Measurements from ENCODE around the gene LRRC8A. TPM values are rescaled to one million over a fixed set of nuclear protein-coding genes. Genes with fewer than 3 reads are reported as not detected.

LRRC8A gene
- total RNA-seq, 2 experiments from 2014 or later: 25.6 to 26.7 TPM

DNA sequence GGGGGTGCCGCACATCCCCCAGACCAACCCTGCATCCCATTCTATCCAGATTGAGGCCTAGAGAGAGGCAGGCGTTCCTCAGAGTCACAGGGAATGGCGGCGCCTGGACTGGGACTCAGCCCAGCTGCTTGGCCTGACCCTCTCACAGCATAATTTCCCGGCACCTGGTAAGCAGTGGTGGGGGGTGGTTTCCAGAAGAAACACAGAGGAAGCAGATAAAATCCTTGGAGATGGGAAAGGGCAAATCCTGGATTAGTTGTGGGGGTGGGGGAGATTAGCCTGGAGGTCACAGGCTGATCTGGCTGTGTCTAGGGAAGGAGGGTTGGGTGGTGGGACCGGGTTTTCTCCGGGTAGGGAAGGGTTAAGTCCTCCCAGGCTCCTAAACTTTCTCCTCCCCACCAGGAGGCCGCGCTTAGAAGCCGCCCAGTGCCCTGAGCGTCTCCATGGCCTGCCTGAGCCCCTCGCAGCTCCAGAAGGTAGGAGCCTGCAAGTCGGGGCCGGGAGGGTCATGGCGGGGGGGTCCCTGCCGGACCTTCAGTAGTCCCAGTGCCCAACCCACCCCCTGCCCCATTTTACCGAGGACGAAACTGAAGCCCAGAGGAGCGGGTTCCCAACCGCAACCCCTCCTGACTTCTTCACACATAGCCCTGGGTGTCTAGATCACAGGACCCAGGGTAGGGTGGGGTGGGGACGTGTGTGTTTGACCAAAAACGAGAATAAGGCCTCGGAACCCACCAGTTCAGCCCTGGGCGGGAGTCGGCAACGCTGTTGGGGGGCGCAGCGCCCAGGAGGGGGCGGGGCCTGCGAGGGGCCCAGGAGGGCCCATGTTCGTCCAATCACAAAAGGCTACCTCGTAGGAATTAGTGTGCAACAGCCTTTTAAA, 40.2 kb downstream of the LRRC8A start:
- no peak overlapping the region for H3K27ac Mint-ChIP-seq

DNA sequence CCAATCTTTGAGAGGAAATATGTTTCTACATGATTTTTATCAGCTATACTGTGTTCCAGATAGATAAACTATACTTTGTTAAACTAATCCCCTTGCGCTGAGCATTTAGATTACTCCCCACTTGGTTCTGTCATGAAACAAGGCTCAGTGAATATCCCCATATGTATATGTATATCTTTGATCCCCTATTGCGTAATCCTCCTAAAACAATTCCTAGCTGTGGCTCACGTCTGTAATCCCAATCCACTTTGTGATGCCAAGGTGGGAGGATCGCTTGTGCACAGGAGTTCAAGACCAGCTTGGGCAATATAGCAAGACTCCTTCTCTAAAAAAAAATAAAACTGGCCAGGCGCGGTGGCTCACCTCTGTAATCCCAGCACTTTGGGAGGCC, 41.6 kb downstream of the LRRC8A start:
- Mint-ChIP-seq H3K4me3 (no peak overlapping the region), H3K9me3 (ENCODE audit: low read depth) (no peaks in the 10 kb centered on the region), H3K4me1 (peaks cover 13% of the 10 kb centered on the region), H3K27ac (no peak overlapping the region), H3K36me3 (no peaks in the 10 kb centered on the region), H3K27me3 (no peaks in the 10 kb centered on the region)
- CTCF ChIA-PET: interaction anchor here (1.4 to 8.4 kb wide), 2 partner anchors 21 to 60 kb away, joined by 5 to 162 read pairs; no protein-coding TSS in a partner anchor
- DNase-seq (no peak), ATAC-seq (no peak)

More for the DNA sequence above, 40.2 kb downstream of the LRRC8A start:
- ATAC-seq (peak; percentile 35), DNase-seq (no peak)
- Mint-ChIP-seq H3K36me3 (peaks cover 4% of the 10 kb centered on the region), H3K9me3 (ENCODE audit: low read depth) (no peaks in the 10 kb centered on the region), H3K27me3 (no peaks in the 10 kb centered on the region), H3K4me1 (peaks cover 8% of the 10 kb centered on the region), H3K4me3 (no peak overlapping the region)
- CTCF ChIA-PET: interaction anchor here (1.4 to 2.8 kb wide), 2 partner anchors 20 to 59 kb away, joined by 5 to 10 read pairs; no protein-coding TSS in a partner anchor

DNA sequence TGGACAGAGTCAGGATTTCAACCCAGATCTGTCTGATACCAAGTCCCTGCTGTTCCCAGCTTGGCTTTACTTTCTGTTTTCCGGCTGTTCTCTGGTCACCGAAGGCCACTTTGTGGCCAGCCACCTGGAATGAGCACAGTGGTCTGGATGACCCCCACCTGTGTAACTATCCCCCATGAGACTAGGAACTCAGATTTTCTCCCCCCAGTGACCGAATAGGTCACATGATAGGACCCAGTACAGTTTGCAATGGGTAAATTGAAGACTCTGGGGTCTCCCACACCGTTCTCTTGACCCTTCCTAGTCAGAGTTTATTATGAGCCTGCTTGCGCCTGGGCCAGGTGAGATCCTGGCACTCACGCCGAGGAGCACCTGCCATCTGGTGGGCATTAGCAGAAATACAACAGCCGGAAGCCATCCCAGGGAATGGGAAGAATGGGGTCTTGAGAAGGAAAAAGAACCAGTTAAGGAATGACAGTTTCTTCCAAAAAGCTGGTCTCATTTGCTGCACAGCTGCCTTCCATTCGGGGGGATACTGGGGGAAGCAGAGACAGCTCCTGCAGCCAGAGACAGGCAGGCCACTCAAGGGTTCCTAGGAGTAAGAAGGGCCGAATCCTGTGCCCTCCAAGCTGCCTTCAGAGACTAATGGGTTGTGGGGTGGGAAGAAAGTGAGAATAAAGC, 45.9 kb downstream of the LRRC8A start:
- CTCF ChIA-PET: interaction anchor here (0.9 to 8.4 kb wide), 32 partner anchors 8 to 728 kb away, joined by 3 to 162 read pairs (median 4); partner anchors contain the start of genes ENDOG, KYAT1, LRRC8A and SPOUT1
- Mint-ChIP-seq H3K4me1 (peaks cover 12% of the 10 kb centered on the region), H3K27ac (no peak overlapping the region), H3K36me3 (no peaks in the 10 kb centered on the region), H3K4me3 (no peak overlapping the region), H3K9me3 (ENCODE audit: low read depth) (no peaks in the 10 kb centered on the region), H3K27me3 (no peaks in the 10 kb centered on the region)
- peak; percentile 77 for ATAC-seq
- DNase-seq: peak; percentile 61

DNA sequence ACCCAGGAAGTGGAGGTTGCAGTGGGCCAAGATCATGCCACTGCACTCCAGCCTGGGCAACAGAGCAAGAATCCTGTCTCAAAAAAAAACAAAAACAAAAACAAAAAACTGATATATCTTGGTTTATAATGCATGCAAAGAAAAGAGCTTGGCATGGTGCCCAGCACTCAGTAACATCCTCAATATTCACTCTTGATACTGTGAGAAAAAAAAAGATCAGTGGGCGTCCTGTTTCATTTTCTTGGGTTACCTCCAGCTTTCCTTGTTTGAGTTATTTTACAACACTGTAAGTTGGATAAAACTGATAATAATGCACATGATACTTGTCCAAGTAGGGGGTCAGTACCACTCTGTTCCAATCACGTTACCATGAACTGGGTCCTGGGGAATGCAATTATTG, 46.7 kb downstream of the LRRC8A start:
- Mint-ChIP-seq H3K27me3 (no peaks in the 10 kb centered on the region), H3K9me3 (ENCODE audit: low read depth) (no peaks in the 10 kb centered on the region), H3K27ac (no peak overlapping the region), H3K4me1 (peaks cover 12% of the 10 kb centered on the region), H3K36me3 (no peaks in the 10 kb centered on the region), H3K4me3 (no peak overlapping the region)
- no peak for ATAC-seq
- CTCF ChIA-PET: interaction anchor here (0.8 to 8.4 kb wide), 30 partner anchors 7 to 729 kb away, joined by 3 to 162 read pairs (median 5); partner anchors contain the start of genes ENDOG, KYAT1, LRRC8A and SPOUT1
- no peak for DNase-seq

DNA sequence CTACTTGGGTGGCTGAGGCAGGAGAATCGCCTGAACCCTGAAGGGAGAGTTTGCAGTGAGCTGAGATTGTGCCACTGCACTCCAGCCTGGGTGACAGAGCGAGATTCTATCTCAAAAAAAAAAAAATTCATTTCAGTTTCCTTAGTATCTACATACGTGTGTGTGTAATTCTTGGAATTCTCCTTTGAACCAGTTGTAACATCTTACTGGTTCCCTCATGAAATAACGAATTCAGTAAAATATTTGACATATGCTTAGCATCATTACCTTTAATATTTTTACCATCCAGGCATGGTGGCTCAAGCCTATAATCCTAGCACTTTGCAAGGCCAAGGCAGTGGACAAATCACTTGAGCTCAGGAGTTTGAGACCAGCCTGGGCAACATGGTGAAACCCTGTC, 47.6 kb downstream of the LRRC8A start:
- ATAC-seq: no peak
- Mint-ChIP-seq H3K9me3 (ENCODE audit: low read depth) (no peaks in the 10 kb centered on the region), H3K36me3 (no peaks in the 10 kb centered on the region), H3K27ac (no peak overlapping the region), H3K4me3 (no peak overlapping the region), H3K27me3 (no peaks in the 10 kb centered on the region), H3K4me1 (peaks cover 12% of the 10 kb centered on the region)
- no peak for DNase-seq
- CTCF ChIA-PET: interaction anchor here (1.3 to 8.4 kb wide), 8 partner anchors 8 to 112 kb away, joined by 3 to 162 read pairs (median 15); partner anchors contain the start of genes ENDOG, KYAT1, LRRC8A and PHYHD1

DNA sequence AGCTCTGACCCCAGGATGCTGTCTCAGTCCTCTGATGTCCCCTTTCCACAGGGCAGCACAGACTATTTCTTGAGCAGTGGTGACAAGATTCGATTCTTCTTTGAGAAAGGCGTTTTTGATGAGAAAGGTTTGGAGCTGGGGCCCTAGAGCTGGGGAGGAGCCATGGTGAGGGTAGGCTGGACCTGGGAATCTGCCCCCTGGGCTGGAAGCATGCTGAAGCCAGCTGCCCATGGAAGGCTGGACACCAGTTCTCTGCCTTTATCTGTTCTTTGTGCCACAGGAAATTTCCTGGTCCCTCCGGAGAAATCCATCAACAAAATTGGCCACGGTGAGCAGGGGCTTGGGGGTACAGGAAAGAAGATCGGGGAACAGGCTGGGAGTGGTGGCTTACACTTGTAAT, 51.8 kb downstream of the LRRC8A start:
- Mint-ChIP-seq H3K36me3 (no peaks in the 10 kb centered on the region), H3K27me3 (no peaks in the 10 kb centered on the region), H3K4me3 (no peak overlapping the region), H3K27ac (no peak overlapping the region), H3K9me3 (ENCODE audit: low read depth) (no peaks in the 10 kb centered on the region), H3K4me1 (peaks cover 3% of the 10 kb centered on the region)
- CTCF ChIA-PET: no interaction called here
- ATAC-seq (no peak), DNase-seq (no peak)

DNA sequence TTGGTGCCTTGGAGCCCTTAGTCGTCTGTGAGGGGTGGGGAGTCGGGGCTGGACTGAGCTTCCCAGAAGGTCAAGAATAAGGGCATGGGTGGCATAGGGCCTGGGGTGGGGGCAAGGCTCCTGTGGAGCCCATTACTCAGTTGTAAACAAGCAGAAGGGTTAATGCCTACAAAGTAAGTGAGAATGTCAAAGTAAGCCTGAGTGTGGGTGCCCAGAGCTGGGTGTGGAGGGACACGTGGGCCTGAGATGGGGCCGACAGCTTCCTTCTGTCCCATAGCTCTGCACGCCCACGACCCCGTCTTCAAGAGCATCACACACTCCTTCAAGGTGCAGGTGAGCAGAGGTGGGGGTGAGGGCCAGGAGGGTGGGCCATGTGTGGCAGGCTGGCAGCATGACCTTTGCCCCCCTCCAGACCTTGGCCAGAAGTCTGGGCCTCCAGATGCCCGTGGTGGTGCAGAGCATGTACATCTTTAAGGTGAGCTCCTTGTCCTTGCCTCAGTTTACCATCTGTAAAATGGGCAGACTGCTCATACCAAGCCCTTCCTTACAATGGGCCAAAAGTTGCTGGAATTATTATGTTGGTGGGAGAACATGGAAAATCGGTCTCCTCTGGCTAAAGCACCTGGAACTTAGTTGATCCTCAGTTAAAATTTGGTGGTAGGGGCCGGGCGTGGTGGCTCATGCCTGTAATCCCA, 54.4 kb downstream of the LRRC8A start:
- ATAC-seq (no peak), DNase-seq (no peak)
- H3K36me3 Mint-ChIP-seq: no peaks in the 10 kb centered on the region
- no peaks in the 10 kb centered on the region for H3K4me1 Mint-ChIP-seq
- no peak overlapping the region for H3K4me3 Mint-ChIP-seq
- H3K27me3 Mint-ChIP-seq: no peaks in the 10 kb centered on the region
- CTCF ChIA-PET: interaction anchor here (0.6 to 3.1 kb wide), 6 partner anchors 8 to 353 kb away, joined by 3 to 18 read pairs (median 3); no protein-coding TSS in a partner anchor
- no peaks in the 10 kb centered on the region for H3K9me3 Mint-ChIP-seq (ENCODE audit: low read depth)
- H3K27ac Mint-ChIP-seq: no peak overlapping the region

DNA sequence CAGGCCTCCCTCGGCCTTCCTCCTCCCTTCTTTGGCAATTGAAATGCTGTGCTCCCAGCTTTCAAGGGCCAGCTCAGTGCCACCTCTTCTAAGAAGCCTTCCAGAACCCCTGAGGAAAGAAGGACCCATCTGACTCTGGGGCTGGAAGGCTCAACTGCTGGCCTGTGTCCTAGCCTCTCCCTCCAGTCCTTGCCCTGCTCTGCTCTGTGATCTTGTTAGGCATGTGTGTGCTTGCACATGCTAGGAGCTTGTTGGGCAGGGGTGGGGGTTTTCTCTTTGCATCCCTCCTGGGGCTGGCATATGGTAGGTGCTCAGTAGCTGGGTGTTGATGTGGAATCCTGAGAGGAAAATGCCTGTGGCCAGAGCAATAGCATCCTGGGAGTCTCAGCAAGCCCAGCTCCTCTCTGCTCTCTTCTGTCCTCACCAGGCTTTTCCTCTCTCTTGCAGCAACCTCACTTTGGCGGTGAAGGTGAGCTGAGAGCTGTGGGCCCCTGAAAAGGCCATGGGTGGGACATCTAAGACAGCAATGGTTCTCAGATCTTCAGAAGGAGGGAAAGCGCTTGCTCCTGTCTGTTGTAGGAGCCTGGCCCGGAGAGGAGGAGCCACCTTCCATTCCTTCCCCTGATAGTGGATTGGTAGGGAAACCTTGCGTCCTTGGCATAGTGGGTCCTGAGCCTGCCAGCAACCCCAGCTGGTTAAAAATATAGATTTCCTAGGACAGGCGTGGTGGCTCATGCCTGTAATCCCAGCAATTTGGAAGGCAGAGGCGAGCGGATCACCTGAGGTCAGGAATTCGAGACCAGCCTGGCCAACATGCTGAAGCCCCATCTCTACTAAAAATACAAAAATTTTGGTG, 55.6 kb downstream of the LRRC8A start:
- Mint-ChIP-seq H3K4me1 (no peaks in the 10 kb centered on the region), H3K36me3 (no peaks in the 10 kb centered on the region), H3K9me3 (ENCODE audit: low read depth) (no peaks in the 10 kb centered on the region), H3K27ac (no peak overlapping the region), H3K27me3 (no peaks in the 10 kb centered on the region), H3K4me3 (no peak overlapping the region)
- no peak for ATAC-seq
- DNase-seq: no peak
- CTCF ChIA-PET: interaction anchor here (0.6 to 3.1 kb wide), 3 partner anchors 9 to 355 kb away, joined by 3 to 18 read pairs (median 3); no protein-coding TSS in a partner anchor

DNA sequence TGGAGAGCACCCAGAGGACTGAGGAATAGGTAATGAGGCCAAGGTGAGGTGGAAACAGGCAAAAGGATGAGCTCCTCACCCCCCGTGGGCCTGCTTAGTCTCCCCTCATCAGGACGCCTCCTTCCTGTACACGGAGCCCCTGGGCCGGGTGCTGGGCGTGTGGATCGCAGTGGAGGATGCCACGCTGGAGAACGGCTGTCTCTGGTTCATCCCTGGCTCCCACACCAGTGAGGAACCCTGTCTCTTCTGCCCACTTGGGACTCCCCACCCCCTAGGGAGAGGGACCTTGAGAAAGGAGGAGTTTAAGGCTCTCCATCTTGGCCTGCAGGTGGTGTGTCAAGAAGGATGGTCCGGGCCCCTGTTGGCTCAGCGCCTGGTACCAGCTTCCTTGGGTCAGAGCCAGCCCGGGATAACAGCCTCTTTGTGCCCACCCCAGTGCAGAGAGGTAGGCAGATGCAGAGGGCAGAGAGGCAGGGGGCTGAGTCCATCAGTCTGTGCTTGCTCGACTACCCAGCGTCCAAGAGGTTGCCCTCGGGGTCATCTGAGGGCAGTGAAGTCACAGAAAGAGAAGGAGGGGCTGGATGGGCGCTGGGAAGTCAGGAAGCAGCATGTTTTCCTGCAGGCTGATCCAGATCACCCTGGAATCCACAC, 58.5 kb downstream of the LRRC8A start:
- peaks cover under 1% of the 10 kb centered on the region for H3K4me1 Mint-ChIP-seq
- H3K36me3 Mint-ChIP-seq: no peaks in the 10 kb centered on the region
- ATAC-seq (no peak), DNase-seq (no peak)
- no peak overlapping the region for H3K27ac Mint-ChIP-seq
- no peak overlapping the region for H3K4me3 Mint-ChIP-seq
- H3K27me3 Mint-ChIP-seq: no peaks in the 10 kb centered on the region
- H3K9me3 Mint-ChIP-seq (ENCODE audit: low read depth): no peaks in the 10 kb centered on the region
- CTCF ChIA-PET: no interaction called here

DNA sequence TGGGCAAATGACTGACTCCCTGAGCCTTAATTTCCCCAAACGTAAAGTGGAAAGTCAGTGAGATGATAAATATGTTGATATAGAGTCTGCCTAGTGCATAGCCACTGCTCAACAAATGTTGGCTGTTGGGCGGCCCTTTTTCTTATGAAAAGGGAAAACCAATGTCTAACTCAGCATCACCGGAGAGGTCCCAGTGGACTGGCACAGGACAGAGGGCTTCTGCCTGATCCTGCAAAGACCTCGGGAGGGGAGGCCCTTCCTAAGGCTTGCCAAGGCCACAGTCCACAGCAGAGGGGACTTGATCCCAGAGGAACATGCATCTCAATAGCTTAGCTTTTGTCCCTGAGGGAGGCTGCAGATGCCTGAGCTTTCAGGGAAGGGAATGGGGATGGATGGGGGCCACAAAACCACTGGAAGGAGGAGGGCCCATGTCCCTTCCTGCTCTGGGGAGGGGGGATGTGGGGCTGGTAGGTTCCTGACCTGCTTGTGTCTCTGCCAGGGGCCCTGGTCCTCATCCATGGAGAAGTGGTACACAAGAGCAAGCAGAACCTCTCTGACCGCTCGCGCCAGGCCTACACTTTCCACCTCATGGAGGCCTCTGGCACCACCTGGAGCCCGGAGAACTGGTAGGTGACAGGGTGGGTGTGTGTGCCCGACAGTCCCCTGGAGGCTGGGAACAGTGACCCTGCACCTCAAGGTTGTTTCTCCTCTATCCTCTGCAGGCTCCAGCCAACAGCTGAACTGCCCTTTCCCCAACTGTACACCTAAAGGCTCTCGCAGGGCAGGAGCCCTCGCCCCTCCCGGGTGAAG, 59.2 kb downstream of the LRRC8A start:
- Mint-ChIP-seq H3K9me3 (ENCODE audit: low read depth) (no peaks in the 10 kb centered on the region), H3K4me3 (no peak overlapping the region), H3K27me3 (no peaks in the 10 kb centered on the region), H3K36me3 (no peaks in the 10 kb centered on the region), H3K27ac (no peak overlapping the region), H3K4me1 (peaks cover 8% of the 10 kb centered on the region)
- CTCF ChIA-PET: no interaction called here
- ATAC-seq (no peak), DNase-seq (no peak)

DNA sequence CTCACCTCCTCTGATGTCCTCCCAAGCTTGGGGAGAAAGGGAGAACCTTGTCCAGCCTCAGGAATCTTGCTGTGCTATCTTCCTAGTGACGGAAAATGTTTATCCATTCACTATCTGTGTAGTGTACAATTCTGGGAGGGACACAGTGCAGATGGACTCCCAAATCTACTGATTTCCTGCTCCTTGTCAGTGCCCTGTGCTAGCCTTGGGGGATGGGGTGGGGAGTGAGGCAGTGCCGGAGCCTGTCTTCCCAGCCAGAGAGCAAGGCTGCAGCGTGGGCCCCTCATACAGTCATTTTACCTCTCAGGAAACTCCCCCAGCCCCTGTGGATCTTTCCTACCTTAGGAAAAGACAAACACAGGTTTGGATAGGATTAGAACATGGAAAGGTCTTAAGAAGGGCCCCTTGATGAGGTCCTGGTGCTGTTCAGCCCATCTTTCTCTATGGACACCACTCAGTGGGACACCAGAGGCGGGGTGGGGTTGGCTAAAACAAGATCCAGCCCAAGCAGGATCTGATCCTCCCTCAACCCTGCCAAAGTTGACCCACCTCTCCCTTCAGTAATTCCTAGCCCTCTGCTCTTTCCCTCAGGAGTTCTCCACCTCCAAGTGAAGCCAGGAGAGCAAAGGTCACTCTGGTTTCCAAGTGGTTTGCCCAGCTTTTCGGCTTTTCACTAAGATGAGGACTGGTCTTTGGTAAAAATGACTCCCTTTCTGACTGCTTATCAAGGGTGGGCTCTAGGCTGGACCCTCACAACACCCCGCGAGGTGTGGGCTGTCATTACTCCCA, 62.1 kb downstream of the LRRC8A start:
- Mint-ChIP-seq H3K36me3 (peaks cover 2% of the 10 kb centered on the region), H3K4me1 (peaks cover 23% of the 10 kb centered on the region), H3K9me3 (ENCODE audit: low read depth) (no peaks in the 10 kb centered on the region), H3K27ac (no peak overlapping the region), H3K27me3 (no peaks in the 10 kb centered on the region), H3K4me3 (no peak overlapping the region)
- DNase-seq (no peak), ATAC-seq (no peak)
- CTCF ChIA-PET: interaction anchor here (1.5 to 1.9 kb wide), 2 partner anchors 16 to 42 kb away, joined by 3 to 9 read pairs; no protein-coding TSS in a partner anchor
